ENCODE results near the gene OPA3.

Gene OPA3

DNA sequence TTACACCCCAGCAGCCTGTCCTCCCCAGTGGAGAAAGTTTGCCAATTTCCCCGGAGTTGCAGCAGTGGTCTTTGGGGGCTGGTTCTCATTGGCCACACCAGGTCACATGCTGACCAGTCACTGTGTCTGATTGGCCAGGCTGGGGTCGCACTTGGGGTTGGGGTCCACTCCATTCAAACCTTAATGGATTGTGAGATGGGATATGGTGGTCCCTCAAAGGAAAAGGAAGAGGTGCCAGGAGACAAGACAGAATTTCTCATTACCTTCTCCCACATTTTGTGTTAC, 82.9 kb downstream of the OPA3 start:
- no peak for DNase-seq (ENCODE audit: low spot score)

DNA sequence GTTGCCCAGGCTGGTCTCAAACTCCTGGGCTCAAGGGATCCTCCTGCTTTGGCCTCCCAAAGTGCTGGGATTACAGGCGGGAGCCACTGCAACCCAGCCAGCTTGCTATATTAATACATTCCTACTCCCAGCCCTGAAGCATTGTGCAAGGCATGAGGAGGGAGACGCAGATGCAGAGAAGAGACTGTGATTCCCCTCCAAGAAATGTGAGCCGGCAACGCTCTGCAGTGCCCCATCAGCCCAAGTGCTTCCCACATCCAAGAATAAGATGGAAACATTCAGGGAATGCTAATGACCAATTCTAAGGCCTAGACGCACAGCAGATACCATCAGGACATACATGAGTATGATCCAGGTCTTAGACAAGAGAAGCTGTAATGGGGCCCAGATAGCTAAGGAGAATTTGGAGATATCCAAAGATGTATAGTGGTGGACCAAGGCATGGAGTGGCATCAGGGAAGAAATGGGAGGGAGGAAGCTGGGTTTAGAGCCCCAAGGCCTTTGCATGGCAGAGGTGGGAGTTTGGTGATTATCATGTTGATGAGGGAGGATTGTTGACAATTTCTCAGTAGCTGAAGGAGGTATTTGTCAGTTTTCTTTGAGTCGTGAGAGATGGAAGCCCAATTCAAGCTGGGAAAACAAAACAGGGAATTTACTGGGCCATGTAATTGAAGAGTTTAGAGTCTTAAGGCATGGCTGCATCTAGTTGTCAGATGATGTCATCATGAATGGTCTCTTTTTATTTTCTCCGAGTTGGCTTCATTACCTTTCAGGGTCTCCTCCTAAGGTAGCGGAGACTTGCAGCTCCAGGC, 83.5 kb downstream of the OPA3 start:
- no peak for DNase-seq (ENCODE audit: low spot score)

- peak; percentile 75 for DNase-seq (ENCODE audit: low spot score)
These were observed 85.1 kb downstream of the OPA3 start for GRCh38 chr19:45499196-45500180.

GRCh38 chr19:45498411-45499195, 86.0 kb downstream of the OPA3 start, which contains the start of gene PPM1N:
Gene PPM1N, plus strand, starts transcription at chr19:45498443. Its CDS starts 30 bp downstream, at chr19:45498473.
- DNase-seq (ENCODE audit: low spot score) = peak; percentile 62

- DNase-seq (ENCODE audit: low spot score) = no peak
These were observed 86.8 kb downstream of the OPA3 start for GRCh38 chr19:45497791-45498190.

DNA sequence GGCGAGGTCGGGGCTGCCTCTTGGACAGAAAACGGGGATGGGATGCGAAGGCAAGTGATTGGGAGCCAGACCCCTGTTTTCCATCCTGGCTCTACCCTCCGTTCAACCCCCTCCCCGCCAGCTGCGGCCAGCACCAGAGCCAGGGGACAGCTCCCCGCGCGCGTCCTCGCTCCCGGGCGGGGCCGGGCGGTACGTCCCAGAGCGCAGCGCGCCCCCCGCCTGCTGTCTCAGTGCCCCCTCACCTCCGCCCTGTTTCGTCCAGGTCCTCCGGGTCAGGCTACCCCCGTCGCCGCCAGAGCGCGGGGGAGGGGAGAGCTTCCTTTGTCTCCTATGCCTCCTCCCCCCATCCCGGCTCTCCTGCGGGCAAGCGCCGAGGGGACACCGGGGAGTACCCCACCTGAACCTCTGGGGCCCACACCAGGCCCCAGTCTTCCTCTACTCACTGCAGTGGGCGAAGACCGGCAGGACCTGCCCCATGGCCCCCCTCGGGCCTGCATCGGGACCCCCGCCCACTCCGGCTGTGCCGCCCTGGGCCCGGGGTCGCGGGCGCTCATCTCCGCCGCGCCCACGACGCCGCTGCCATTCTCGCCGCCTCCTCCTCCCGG, 88.2 kb downstream of the OPA3 start:
- no peak for DNase-seq (ENCODE audit: low spot score)

DNA sequence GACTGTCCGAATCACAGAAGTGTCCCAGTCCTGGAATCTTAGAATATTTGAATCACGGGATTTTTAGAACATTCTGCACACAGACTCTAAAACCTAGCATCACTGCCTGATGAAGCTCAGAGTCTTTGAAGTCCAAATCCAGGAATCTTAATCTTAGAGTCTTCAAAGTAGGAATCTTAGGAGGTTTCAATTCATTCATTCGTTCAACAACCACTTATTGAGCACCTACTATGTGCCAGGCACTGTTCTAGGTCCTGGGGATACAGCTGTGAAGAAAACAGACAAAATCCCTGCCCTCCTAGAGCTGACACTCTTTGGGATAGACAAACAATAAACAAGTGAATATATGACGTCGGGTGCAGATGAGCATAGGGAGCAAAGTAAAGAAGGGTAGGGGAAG, 89.4 kb downstream of the OPA3 start:
- DNase-seq (ENCODE audit: low spot score) = no peak

DNA sequence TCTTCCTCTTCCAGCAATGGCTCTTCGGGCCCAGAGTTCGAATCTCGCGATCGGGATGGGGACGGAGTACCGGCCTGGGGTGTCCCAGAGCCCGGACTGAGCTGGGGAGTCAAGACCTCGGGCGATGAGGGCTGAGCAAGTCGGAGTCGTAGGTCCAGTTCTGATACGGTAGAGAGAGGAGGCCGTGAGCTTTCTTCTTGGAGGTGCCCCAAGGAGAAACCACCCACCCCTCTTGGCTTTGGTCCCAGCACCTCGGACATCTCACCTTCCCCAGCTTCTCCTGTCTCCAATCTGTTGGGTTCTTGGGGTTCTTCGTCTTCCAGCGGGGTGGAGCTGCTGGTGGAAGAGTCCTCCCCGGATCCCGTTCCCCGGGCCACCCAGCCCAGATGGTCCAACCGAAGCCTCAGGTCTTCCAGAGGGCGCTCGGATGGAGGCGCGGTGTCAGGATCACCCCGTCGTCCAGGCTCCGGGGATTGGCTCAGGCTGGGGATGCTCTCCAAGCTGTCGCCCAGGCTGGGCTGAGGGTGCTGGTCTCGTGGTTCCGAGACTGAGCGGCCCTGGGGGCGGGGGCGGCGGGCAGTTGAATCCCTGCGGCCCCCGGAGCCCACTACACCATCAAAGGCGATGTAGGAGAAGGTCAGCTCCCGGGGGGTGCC, 90.2 kb downstream of the OPA3 start:
- no peak for DNase-seq (ENCODE audit: low spot score)

DNA sequence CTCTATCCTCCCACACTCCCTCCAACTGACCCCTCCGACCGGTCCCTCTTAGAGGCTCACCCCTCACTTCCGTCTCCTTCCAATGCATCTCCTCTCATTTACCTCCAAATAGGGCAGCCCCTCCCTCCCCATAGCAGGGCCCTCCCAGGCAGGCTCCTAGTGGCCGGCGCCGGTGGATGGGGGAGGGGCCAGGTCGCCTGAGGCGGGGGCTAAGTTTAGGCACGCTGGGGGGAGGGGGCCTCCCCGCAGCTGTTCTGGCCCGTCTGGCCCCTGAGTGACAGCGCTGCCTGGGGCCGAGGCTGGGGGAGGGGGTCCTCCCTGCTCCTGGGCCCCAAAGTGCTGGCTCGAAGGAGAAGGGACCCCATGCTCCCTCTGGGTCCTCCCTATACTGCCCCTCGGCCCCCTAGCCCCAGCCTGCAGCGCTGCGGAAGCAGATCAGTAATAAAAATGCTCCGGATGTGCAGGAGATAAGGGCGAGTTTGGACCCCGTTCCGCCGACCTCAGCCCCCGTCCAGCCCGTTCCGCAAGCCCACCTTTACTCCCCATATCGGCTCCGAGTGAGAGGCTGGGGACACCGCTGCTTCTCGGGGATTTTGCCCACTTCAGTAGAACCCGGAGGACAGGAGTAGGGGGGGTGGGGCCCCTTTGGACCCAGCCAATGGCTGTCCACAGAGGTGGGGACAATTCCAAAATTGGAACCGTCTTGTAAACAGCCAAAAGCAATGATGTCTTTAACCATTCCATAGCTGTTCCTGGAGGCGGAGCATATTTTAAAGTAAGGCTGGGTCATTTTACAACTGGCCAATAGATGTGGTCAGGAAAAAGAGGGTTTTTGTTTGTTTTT, 91.8 kb downstream of the OPA3 start:
- no peak for DNase-seq (ENCODE audit: low spot score)

DNA sequence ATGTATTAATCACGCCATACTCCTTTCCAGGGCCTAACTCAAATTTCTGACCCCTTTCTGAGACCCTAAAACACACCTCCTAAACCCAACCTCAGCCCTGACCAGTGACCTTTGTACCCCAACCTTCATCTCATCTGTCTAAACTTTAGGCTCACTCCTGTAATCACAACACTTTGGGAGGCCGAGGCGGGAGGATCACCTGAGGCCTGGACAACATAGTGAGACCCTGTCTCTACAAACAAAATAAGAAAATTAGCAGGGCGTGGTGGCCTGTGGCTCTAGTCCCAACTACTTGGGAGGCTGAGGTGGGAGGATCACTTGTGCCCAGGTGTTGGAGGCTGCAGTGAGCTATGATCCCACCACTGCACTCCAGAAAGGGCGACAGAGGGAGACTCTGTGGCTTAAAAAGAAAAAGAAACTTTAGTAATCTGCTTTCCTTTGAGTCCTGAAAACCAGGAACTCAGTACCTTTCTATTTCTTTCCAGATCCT, 92.4 kb downstream of the OPA3 start:
- no peak for DNase-seq (ENCODE audit: low spot score)

GRCh38 chr19:45489216-45489855, 95.3 kb downstream of the OPA3 start:
- no peak for DNase-seq (ENCODE audit: low spot score)

GRCh38 chr19:45488708-45489107, 95.9 kb downstream of the OPA3 start:
- DNase-seq (ENCODE audit: low spot score) = no peak

DNA sequence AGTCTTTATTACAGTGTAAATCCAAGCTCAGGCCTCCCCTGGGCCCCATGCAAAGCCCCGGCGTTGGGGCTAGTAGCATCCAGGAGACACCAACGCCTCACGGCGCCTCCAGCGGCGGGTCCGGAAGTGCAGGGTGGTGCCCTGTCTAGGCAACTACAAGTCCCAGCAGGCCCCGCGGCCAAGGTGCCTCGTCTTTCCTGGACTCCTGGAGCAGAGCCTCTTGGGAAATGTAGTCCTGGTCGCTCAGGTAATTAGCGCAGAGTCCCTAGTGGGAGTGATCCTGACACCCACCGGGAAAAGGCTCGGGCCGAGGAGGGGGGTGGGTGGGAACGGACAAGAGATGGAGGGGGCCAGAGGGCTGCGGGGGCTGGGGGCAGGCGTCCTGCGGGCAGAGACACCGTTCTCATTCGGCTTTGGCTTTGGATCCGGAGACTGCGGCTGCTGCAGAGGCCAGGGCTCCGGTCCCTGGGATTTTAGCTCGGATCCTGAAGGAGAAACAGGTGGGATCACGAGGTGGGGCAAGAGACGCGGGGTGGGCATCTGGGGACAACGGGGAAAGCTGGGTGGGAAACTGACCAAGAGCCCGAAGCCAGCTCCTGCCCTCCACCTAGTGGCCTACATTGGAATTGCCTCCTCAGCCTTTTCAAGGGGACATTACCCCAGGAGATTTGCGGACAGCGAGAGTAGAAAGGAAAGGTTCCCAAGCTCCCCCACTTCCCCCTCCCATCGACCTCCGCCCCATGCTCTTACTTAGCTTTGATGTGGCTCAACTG, 99.1 kb downstream of the OPA3 start:
- peak; percentile 99 for DNase-seq (ENCODE audit: low spot score)

DNA sequence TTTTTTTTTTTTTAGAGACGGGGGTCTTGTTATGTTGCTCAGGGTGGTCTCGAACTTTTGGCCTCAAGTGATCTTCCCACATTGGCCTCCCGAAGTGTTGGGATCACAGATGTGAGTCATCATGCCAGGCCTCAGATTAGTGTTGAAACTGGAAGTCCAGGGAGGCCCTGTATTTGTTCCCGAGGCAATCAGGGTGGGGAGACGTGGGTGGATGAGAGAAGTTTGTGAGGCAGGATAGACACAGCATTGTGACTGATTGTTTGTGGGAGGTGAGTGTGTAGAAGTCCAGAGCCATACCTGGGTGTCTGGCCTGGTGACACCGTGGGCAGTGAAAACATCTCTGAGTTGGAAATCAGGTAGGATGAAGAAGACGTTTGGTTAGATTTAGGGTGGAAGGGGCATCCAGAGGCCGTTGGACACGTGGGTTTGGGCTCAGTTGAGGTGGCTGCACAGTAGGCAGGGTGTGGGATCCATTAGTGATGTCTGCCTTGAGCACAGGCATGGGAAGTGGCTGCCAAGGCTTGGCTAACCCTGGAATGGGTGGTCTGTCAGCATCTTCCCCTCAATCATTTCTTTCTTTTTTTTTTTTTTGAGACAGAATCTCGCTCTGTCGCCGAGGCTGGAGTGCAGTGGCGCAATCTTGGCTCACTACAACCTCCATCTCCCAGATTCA, 100.2 kb downstream of the OPA3 start:
- DNase-seq (ENCODE audit: low spot score) = no peak

GRCh38 chr19:45483033-45483432, 101.6 kb downstream of the OPA3 start:
- no peak for DNase-seq (ENCODE audit: low spot score)

- DNase-seq (ENCODE audit: low spot score) = peak; percentile 94
These were observed 106.0 kb downstream of the OPA3 start for GRCh38 chr19:45478454-45479238.

DNA sequence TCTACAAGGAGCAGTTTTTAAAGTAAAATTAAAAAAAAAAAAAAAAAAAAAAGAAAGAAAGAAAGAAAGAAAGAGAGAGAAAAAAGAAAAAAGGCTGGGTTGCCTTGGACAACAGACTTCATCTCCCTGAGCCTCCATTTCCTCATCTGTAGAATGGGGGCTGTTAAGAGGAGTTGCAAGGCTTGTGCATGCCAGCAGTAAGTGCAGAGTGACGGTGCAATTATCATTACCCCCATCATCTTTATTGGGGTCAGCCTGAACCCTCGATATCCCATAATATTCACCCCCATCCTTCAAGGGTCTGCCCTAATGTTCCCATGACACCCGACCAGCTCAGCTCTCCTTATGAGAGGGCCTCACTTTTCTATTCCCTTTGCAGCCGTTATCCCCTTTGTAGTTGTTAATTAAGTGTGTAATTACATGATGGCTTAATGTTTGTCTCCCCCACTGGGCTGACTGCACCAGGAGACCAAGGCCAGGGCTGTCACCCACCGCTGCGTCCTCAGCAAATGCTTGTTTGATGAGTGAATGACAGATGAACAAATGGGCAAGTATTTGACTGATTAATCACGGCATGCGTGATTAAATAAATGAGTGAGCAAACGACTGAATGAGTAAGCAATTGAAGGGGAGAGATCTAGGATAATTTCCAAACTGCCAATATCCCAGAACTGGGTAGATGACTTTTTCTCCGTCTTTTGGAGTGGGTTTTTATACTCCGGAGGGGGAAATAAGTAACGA, 106.7 kb downstream of the OPA3 start:
- DNase-seq (ENCODE audit: low spot score) = no peak
